ENCODE data around the gene ZSWIM1.

Gene ZSWIM1

DNA sequence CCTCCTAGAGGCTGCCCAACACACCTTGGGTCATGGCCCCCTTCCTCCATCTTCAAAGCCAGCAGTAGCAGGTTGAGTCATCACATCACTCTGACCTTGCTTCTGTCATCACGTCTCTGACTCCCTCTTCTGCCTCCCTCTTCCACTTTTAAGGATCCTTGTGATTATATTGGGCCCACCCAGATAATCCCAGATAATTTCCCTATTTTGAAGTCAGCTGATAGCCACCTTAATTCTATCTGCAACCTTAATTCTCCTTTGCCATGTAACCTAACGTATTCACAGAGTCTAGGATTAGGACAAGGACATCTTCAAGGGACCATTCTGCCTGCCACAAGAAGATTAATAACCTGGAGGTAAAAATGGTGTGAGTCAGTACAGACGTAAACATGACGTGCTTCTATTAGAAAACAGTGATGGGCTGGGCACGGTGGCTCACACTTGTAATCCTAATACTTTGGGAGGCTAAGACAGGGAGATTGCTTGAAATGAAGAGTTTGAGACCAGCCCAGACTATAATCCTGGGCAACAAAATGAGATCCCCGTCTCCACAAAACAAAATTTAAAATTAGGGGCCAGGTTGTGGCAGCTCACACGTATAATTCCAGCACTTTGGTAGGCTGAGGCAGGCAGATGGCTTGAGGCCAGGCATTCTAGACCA, 20.3 kb upstream of the ZSWIM1 start:
- H3K18ac ChIP-seq (ENCODE audit: low read depth in 1 of 2, low read length in 2 of 2): no peak overlapping the region

DNA sequence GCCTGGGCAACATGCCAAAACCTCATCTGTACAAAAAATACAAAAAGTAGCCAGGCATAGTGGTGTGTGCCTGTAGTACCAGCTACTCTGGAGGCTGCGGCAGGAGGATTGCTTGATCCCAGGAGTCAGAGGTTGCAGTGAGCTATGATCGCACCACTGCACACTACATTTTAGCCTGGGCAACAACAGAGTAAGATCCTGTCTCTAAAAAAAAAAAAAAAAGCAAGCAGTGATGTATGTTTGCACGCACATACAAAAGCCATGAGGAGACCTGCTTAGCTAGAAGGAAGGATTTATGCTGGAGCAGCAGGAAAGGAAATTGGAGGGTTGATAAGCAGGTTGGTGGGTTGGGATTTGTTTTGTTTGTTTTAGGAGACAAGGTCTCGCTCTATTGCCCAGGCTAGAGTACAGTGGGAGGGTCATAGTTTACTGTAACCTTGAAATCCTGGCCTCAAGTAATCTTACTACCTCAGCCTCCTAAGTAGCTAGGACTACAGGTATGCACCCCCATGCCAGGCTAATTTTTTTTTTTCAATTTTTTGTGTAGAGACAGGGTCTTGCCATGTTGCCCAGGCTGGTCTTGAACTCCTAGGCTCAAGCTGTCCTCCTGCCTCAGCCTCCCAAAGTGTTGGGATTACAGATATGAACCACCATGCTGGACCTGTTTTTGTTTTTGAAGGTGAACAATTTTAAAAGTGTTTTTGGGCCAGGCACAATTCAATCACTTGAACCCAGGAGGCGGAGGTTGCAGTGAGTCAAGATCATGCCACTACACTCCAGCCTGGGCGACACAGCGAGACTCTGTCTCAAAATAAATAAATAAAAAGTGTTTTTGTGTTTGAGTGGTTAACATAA, 19.6 kb upstream of the ZSWIM1 start:
- Histone ChIP-seq H2BK5ac (ENCODE audit: low read depth, low read length, poor library complexity, severe bottlenecking) (no peak overlapping the region), H2AFZ (ENCODE audit: low read depth, low read length) (no peak overlapping the region), H3K9ac (ENCODE audit: low read length) (no peak overlapping the region), H3K4me3 (ENCODE audit: insufficient read depth in 1 of 2, low read depth in 1 of 2, low read length in 2 of 2) (no peak overlapping the region), H4K8ac (ENCODE audit: low read length) (peak overlapping the region; percentile 23), H3K27me3 (ENCODE audit: control insufficient read depth in 1 of 2, insufficient read depth in 1 of 2, low read length in 2 of 2) (no peaks in the 10 kb centered on the region), H3K4me1 (ENCODE audit: control insufficient read depth, insufficient read depth, low read depth, low read length) (peaks cover 12% of the 10 kb centered on the region), H3K36me3 (ENCODE audit: control insufficient read depth in 1 of 2, insufficient read depth in 2 of 2, low read depth in 1 of 2, low read length in 2 of 2) (no peaks in the 10 kb centered on the region), H2BK120ac (ENCODE audit: low read depth, low read length) (no peak overlapping the region), H3K9me3 (ENCODE audit: control insufficient read depth, low read length) (no peaks in the 10 kb centered on the region), H3K79me1 (replicated peaks; ENCODE audit: low read length, poor library complexity, severe bottlenecking) (peaks cover 24% of the 10 kb centered on the region), H3K4me2 (ENCODE audit: low read length, poor library complexity, severe bottlenecking) (no peak overlapping the region), H2AK5ac (ENCODE audit: low read length, severe bottlenecking) (no peak overlapping the region), H3K4ac (ENCODE audit: low read depth in 1 of 2, low read length in 2 of 2) (no peak overlapping the region), H3K27ac (ENCODE audit: low read length, poor library complexity, severe bottlenecking) (no peak overlapping the region), H3K23ac (ENCODE audit: low read length in 2 of 2) (no peak overlapping the region), H4K91ac (ENCODE audit: low read length) (no peak overlapping the region), H3K18ac (ENCODE audit: low read depth in 1 of 2, low read length in 2 of 2) (no peak overlapping the region), H2BK12ac (ENCODE audit: low read length in 2 of 2) (no peak overlapping the region), H2BK15ac (ENCODE audit: low read depth, poor library complexity, severe bottlenecking) (no peak overlapping the region), H3K14ac (ENCODE audit: low read length in 2 of 2) (no peak overlapping the region)
- no peak for DNase-seq
- 99% methylated on average over 5 of the region's 7 CpGs for WGBS

More for the DNA sequence above, 20.3 kb upstream of the ZSWIM1 start:
- H3K36me3 ChIP-seq (ENCODE audit: control insufficient read depth in 1 of 2, insufficient read depth in 2 of 2, low read depth in 1 of 2, low read length in 2 of 2): no peaks in the 10 kb centered on the region
- peaks cover 23% of the 10 kb centered on the region for H3K79me1 ChIP-seq (replicated peaks; ENCODE audit: low read length, poor library complexity, severe bottlenecking)
- no peak overlapping the region for H2AK5ac ChIP-seq (ENCODE audit: low read length, severe bottlenecking)
- DNase-seq: peak; percentile 61
- no peak overlapping the region for H3K14ac ChIP-seq (ENCODE audit: low read length in 2 of 2)
- no peak overlapping the region for H2BK120ac ChIP-seq (ENCODE audit: low read depth, low read length)
- no peak overlapping the region for H3K27ac ChIP-seq (ENCODE audit: low read length, poor library complexity, severe bottlenecking)
- no peak overlapping the region for H4K91ac ChIP-seq (ENCODE audit: low read length)
- H3K4me3 ChIP-seq (ENCODE audit: insufficient read depth in 1 of 2, low read depth in 1 of 2, low read length in 2 of 2): no peak overlapping the region
- H2AFZ ChIP-seq (ENCODE audit: low read depth, low read length): no peak overlapping the region
- 44% methylated on average over 7 of the region's 7 CpGs for WGBS
- peaks cover 19% of the 10 kb centered on the region for H3K4me1 ChIP-seq (ENCODE audit: control insufficient read depth, insufficient read depth, low read depth, low read length)
- no peak overlapping the region for H2BK15ac ChIP-seq (ENCODE audit: low read depth, poor library complexity, severe bottlenecking)
- no peak overlapping the region for H4K8ac ChIP-seq (ENCODE audit: low read length)
- no peak overlapping the region for H3K9ac ChIP-seq (ENCODE audit: low read length)
- H2BK5ac ChIP-seq (ENCODE audit: low read depth, low read length, poor library complexity, severe bottlenecking): no peak overlapping the region
- H3K4me2 ChIP-seq (ENCODE audit: low read length, poor library complexity, severe bottlenecking): no peak overlapping the region
- no peak overlapping the region for H3K4ac ChIP-seq (ENCODE audit: low read depth in 1 of 2, low read length in 2 of 2)
- H3K27me3 ChIP-seq (ENCODE audit: control insufficient read depth in 1 of 2, insufficient read depth in 1 of 2, low read length in 2 of 2): no peaks in the 10 kb centered on the region
- H2BK12ac ChIP-seq (ENCODE audit: low read length in 2 of 2): no peak overlapping the region
- no peak overlapping the region for H3K23ac ChIP-seq (ENCODE audit: low read length in 2 of 2)
- H3K9me3 ChIP-seq (ENCODE audit: control insufficient read depth, low read length): no peaks in the 10 kb centered on the region

DNA sequence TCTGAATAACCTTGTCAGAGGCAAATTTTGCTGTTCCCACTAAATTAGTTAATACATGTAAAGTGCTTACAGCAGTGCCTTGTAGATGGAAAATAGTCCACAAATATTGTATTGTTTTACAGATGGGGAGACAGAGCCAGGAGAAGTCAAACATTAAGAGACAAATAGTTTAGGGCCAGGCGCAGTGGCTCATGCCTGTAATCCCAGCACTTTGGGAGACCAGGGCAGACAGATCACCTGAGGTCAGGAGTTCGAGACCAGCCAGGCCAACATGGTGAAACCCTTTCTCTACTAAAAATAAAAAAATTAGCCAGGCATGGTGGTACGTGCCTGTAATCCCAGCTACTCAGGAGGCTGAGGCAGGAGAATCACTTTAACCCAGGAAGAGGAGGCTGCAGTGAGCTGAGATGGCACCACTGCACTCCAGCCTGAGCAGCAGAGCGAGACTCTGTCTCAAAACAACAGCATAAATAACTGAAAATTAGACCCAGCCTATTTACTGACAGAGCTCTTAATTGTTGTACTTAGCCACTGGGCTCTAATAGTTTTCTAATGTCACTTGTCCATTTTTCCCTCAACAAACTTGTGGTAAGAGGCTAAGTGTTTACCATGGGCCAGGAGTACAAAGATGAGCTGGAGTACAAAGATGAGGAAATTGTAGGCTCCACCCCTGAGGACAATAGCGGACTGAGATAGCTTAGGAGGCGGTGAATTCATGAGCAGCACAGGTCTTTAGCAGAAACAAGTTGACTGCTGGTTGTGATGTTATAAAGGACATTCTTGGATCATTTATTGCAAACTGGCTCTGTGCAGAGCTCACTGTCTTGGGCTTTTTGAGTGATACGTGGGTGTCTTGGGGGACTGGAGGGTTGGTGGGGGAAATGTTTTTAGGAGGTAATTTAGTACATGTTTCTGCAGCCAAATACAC, 17.2 kb upstream of the ZSWIM1 start:
- no peak overlapping the region for H3K27ac ChIP-seq (ENCODE audit: low read length, poor library complexity, severe bottlenecking)
- H2AK5ac ChIP-seq (ENCODE audit: low read length, severe bottlenecking): no peak overlapping the region
- H2BK5ac ChIP-seq (ENCODE audit: low read depth, low read length, poor library complexity, severe bottlenecking): no peak overlapping the region
- no peak overlapping the region for H3K23ac ChIP-seq (ENCODE audit: low read length in 2 of 2)
- H2BK12ac ChIP-seq (ENCODE audit: low read length in 2 of 2): no peak overlapping the region
- no peak overlapping the region for H3K14ac ChIP-seq (ENCODE audit: low read length in 2 of 2)
- no peaks in the 10 kb centered on the region for H3K9me3 ChIP-seq (ENCODE audit: control insufficient read depth, low read length)
- no peak overlapping the region for H3K4me2 ChIP-seq (ENCODE audit: low read length, poor library complexity, severe bottlenecking)
- peaks cover 2% of the 10 kb centered on the region for H3K4me1 ChIP-seq (ENCODE audit: control insufficient read depth, insufficient read depth, low read depth, low read length)
- no peak overlapping the region for H4K91ac ChIP-seq (ENCODE audit: low read length)
- H3K9ac ChIP-seq (ENCODE audit: low read length): no peak overlapping the region
- no peak overlapping the region for H4K8ac ChIP-seq (ENCODE audit: low read length)
- H3K4ac ChIP-seq (ENCODE audit: low read depth in 1 of 2, low read length in 2 of 2): no peak overlapping the region
- H2BK15ac ChIP-seq (ENCODE audit: low read depth, poor library complexity, severe bottlenecking): no peak overlapping the region
- H2AFZ ChIP-seq (ENCODE audit: low read depth, low read length): no peak overlapping the region
- 93% methylated on average over 7 of the region's 7 CpGs for WGBS
- no peaks in the 10 kb centered on the region for H3K27me3 ChIP-seq (ENCODE audit: control insufficient read depth in 1 of 2, insufficient read depth in 1 of 2, low read length in 2 of 2)
- no peak overlapping the region for H2BK120ac ChIP-seq (ENCODE audit: low read depth, low read length)
- H3K18ac ChIP-seq (ENCODE audit: low read depth in 1 of 2, low read length in 2 of 2): no peak overlapping the region
- no peaks in the 10 kb centered on the region for H3K36me3 ChIP-seq (ENCODE audit: control insufficient read depth in 1 of 2, insufficient read depth in 2 of 2, low read depth in 1 of 2, low read length in 2 of 2)
- H3K79me1 ChIP-seq (replicated peaks; ENCODE audit: low read length, poor library complexity, severe bottlenecking): peaks cover 20% of the 10 kb centered on the region
- H3K4me3 ChIP-seq (ENCODE audit: insufficient read depth in 1 of 2, low read depth in 1 of 2, low read length in 2 of 2): no peak overlapping the region
- DNase-seq: no peak
